ENCODE results near the gene FBXO2.
"Not testable (repeated sequence)": the region's sequence is repeated elsewhere in the genome, so short reads cannot be mapped to it uniquely, and the experiment has no call there.

FBXO2 gene

DNA sequence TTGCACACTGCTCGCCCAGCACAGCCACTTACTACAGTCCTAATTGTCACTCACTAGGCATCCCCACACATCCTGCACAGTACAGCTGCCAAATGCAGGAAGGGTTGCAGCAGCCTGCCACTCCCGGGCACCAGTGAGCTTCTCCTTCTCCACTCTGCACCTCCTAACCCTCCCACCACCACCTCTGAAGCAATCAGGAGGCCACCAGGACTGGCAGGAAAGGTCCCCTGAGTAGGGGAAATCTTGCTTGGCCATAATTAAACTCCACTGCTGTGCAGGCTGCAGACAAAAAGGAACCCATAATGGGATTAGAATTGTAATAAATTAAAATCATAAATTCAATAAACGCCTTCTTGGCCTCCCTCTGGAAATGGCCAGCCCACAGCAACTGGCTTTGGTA, 31.8 kb downstream of the FBXO2 start:
- DNase-seq, result no peak

DNA sequence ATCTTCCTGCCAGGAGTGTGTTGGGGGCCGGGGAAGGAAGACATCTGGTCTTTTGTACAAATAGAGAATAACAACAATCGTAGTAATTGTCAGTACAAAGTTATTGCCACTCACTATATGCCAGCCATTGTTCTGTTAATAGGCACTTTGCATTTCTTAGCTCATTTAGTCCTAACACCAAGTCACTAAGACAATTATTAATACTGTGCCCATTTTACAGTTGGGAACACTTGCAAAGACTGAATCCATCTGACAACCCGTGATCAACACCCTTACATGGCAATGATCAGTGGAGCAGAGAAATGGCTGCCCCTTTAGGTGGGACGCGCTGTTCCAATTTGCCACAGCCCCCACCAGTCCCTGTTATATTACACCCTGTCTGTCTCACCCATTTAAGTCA, 33.3 kb downstream of the FBXO2 start:
- DNase-seq, result no peak

DNA sequence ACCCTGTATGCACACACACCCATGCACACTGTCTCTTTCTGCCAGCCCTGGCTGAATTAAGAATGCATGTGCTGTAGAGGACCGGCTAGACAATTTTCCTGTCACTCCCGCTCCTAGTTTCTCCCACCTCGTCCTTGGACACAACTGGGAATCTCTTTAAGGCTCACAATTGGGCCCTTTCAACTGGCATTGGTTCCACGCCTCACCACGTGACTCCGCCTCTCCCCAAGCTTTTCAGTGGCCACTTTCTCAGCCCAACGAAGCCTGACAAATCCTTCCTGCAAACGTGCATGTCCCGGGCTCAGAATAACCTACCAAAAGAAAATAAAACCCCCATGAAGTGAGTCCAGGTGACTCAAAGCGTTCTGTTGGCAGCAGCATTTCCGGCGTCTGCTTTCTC, 33.8 kb downstream of the FBXO2 start:
- DNase-seq, result no peak

DNA sequence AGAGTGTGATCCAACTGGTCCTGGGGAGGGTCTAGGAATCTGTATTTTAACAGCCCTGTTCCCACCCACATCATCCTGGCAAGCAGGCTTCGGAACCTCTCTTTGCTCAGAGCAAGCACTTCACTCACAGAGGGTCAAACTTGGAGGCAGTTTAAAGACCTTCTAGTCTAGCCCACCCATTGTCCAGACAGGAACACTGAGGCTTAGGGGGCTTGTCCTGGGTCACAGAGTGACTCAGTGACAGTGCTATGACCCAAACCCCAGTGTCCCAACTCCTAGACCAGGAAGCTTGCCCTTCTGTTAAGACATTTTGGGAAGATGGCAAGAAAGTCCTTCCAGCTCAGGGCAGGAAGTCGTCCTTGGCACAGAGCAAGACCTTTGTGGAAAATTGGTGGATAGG, 36.5 kb downstream of the FBXO2 start:
- DNase-seq, result no peak

DNA sequence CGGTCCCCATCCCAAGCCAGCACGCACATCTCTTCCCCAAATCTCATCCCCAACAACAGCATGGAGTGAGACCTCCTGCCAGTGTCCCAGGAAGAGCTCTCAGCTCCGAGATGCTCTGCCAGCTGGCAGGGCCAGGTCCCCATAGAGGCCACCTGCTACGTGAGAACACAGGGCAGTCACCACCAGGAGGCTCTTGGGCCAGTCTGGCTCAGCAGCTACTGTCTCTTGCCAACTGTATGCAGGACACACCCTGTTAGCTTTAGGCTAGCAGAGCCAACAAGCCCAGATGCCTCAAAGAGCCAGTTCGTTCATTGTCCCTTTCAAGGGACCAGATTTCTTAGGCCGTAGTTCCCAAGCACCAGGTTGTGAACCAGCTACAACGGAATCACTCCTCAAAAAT, 36.9 kb downstream of the FBXO2 start:
- DNase-seq, result no peak

DNA sequence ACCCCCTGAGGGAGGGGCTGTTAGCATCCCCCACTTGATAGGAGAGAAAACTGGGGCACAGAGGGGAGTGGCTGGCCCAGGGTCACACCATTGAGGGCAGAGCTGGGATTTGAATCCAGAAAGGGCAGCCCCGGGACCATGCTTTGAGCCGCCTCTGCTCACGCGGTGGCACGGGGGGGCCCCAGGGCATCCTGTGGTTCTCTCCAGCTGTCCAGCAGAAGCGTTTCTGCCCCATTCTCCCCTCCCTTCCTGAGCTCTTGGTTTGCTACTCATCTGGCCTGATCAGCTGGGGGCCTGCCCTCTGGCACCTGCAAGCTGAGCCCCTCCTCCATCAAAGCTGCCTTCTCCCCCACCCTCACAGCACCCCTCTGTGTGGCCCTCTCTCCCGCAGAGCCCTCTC, 37.5 kb downstream of the FBXO2 start:
- DNase-seq, result no peak

DNA sequence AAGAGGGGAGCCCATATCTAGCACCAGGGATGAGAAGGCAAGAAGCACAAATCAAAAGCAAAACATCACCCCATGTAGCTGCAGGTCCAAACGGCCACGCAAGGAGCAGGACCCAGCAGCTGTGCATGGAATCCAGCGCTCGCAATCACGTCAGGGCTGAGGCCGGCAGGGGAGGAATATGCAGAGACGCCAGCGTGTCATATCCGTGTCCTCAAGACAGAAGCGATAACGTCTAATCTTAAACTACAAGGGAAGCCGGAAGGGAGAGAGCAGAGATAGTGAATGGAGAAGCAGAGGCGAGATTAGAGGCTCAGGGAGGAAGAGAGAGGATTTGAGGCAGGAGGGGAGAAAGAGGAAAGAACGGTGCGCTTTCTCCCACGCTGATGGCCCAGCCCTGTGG, 39.1 kb downstream of the FBXO2 start:
- DNase-seq, result no peak

DNA sequence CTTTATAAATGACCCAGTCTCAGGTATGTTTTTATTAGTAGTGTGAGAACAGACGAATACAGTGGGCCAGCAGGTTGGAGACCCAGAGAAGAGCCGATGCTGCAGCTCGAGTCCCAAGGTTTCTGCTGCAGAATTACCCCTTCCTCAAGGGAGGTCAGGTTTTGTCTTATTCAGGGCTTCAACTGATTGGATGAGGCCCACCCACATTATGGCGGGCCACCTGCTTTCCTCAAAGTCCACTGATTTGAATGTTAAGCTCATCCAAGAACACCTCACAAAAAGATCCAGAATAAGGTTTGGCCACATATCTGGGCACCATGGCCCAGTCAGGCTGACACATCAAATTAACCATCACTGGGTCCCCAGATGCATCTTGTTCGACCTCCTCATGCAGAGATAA, 40.9 kb downstream of the FBXO2 start:
- no peak for DNase-seq

DNA sequence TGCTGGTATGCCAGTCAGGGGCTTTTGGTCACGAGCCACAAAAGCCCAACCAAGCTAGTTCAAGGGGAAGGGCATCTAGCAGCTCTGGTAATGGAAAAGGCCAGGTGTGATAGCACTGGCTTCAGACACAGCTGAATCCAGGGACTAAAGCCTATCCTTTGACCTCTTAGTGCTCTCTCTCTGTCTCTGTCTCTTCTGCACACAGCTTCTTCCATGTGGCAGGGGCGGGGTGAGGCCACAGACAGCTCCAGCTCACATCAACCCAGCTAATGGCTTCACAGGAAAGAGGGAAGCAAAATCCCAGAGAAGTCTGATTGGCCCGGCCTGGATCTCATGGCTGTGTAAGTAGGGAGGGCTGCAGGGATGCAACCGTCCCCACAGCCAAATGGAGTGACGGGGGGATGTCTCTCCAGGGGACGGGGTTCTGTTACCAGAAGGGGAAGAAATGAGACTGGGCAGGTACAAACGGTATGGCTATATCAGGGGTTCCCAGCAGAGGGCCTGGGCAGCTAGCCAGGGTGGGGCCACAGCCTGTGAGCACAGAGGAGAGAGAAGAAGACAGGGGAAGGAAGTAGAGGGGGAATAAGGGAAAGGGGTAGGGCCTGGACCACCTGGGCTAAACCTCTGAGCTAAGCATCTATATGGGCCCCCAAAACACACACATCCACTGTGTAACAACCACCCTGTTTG, 42.4 kb downstream of the FBXO2 start:
- no peak for DNase-seq

DNA sequence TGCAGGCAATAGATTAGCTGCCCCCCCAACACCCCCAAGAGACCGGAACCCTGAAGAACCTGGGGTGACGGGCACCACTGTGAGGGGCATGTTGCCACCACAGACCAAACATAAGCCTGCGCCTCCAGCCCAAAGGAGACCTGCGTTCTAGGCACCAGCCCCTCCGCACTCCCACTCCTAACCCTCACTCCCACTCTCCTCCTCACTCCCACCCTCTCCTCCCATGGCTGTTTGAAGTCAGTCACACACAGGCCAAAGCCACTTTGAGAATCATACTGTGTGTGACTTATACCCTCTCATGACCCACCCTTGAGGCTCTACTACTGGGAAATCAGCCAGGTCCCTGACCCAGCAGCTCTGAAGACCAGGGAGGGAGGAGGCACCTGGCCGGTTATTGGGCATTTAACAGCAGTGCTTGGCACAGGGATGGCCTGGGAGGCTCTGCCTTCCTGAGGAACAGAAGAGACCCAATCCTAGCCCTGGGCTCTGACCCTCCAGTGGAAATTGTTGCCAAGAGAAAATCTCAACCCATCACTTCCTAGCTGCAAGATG, 43.5 kb downstream of the FBXO2 start:
- DNase-seq, result no peak

DNA sequence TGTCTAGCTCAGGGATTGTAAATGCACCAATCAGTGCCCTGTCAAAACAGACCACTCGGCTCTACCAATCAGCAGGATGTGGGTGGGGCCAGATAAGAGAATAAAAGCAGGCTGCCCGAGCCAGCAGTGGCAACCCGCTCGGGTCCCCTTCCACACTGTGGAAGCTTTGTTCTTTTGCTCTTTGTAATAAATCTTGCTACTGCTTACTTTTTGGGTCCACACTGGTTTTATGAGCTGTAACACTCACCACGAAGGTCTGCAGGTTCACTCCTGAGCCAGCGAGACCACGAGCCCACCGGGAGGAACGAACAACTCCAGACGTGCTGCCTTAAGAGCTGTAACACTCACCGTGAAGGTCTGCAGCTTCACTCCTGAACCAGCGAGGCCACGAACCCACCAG, 44.9 kb downstream of the FBXO2 start:
- DNase-seq, result not testable (repeated sequence)

DNA sequence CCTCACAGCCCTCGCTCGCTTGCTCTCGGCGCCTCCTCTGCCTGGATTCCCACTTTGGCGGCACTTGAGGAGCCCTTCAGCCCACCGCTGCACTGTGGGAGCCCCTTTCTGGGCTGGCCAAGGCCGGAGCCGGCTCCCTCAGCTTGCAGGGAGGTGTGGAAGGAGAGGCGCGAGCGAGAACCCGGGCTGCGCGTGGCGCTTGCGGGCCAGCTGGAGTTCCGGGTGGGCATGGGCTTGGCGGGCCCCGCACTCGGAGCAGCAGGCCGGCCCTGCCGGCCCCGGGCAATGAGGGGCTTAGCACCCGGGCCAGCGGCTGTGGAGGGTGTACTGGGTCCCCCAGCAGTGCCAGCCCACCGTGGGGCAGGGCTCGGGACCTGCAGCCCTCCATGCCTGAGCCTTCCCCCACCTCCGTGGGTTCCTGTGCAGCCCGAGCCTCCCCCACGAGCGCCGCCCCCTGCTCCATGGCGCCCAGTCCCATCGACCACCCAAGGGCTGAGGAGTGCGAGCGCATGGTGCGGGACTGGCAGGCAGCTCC, 45.6 kb downstream of the FBXO2 start:
- DNase-seq, result not testable (repeated sequence)

DNA sequence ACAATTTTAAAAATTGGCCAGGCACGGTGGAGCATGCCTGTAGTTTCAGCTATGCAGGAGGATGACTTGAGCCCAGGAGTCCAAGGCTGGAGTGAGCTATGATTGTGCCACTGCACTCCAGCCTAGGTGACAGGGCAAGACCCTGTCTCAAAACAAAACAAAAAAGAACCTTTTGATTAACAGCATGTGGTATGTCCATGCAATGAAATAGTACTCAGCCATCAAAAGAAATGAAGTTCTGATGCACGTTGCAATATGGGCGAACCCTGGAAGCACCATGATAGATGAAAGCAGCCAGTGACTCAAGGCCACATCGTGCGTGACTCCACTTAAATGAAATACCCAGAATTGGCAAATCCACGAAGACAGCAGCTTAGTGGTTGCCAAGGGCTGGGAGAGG, 47.5 kb downstream of the FBXO2 start:
- DNase-seq, result no peak

DNA sequence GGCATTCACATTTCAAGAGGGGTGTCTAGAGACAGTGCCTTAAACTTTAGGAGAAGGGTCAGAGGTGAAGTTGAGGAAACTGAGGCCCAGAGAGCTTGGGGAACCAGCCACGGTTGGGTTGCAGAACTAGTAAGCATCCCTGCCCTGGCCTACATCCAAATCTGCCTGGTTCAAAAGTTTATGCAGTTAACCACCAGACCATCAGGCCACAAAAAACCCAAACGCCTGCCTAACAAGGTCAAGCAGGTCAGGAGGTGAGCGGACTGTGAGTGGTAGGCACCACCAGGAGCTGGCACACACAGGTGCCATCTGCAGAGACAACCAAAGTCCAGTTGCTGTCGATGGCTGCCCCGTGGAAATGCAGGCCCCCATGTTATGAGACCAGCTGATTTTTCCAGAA, 51.2 kb downstream of the FBXO2 start:
- DNase-seq, result no peak

DNA sequence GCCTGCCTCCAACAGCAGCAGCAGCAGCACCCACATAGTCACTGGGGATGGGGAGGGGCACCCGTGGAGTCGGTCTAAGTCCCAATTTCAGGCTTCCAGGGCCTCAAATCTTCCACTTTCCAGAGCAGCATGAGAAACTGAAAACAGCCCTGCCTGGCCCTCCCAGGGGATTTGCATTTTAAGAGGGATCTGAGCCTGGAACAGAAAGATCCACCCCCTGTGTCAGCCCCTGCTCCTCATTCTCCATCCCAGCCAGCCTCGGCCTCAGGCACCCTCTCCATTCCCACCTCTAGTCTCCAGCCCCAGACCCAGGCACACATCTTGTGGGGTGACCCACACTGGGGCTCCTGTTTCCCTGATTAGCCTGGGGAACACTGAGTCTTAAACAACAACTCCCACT, 51.8 kb downstream of the FBXO2 start:
- DNase-seq, result no peak

DNA sequence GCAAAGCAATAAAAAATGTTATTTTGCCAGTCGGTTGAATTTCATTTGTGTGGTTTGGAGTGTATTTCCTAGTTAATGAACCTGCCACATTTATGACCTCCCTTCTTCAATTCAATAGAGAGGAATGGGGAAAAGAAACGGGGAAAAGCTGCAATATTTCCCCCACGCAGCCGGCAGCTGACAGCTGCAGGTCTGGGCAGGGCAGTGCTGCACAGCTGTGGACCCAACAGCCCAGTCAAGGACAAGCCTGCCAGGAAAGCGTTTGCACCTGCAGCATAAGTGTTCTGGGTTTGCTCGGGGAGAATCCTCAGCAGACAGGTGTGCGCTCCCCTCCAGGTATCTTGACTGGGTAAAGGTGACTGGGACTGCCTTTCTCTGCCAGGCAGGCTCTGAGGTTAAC, 53.4 kb downstream of the FBXO2 start:
- DNase-seq, result no peak

DNA sequence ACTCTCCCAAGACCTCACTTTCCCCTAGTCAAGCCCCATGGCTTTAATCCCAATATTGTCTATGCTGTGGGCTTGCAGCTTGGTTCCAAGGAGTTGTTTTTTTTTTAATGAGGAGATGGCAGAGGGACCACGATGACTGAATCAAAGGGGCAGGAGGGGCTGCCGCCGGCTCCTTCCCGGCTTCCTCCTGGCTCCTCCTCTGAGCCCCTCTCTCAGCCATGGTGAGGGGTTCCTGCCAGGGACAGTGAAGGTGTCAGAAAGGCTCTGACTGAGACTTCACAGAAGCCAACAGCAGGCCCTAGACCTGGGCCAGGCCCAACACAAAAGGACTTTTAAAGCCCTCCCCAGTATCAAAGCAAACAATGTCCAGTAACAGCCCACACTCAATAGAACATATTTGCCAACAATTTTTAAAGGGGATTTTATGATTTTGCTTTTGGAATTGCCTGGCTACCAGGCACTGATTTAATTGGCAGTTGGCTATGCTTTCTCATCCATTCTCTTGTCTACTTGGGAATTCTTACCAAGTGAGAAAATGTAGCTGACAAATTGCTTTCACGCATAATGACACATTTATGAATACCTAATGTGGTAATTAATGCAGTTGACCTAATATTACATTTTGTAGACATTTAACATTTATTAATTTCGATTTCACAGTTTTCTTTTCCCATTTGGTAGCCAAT, 54.2 kb downstream of the FBXO2 start:
- DNase-seq, result no peak

DNA sequence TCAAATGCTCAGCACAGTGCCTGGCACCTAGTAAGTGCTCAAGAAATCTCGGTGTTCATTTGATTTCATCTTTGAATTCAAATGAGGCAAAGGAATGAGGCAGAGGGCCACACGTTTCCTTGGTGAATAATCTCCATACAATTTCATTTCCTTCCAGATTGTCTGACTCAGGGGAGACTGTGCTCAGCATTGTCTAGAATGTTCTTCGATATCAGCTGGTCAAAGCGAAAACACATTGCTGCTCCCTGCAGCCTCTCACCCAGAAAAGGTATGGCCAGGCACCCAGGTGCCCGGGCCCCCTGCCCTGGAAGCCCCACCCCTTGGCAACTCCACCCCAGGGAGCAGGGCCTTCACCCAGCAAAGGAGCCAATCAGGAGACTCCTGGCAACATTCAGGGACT, 55.8 kb downstream of the FBXO2 start:
- no peak for DNase-seq
